ENCODE measurements around the gene C2orf68.
"Not testable (repeated sequence)": the region's sequence is repeated elsewhere in the genome, so short reads cannot be mapped to it uniquely, and the experiment has no call there.

Gene C2orf68

DNA sequence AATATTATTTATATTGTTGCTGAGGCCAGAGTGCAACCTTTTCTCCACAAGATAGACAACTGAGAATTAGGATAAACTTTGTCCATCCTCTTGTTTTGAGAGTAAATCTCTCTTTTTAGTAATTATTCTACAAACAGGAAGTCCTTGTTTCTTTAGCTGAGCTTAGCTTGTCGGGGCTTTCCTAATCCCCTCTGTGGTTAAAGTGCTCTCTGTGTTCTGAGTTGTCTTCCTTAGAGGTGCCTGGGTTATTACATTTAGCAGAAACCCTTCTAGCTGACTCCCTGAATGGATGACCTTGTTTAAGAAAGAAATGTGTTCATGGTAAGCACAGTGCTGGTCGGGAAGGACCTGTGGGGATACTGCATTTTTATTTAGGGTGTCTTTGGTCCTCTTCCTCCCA lies 16.8 kb upstream of the C2orf68 start:
- no peak for DNase-seq

DNA sequence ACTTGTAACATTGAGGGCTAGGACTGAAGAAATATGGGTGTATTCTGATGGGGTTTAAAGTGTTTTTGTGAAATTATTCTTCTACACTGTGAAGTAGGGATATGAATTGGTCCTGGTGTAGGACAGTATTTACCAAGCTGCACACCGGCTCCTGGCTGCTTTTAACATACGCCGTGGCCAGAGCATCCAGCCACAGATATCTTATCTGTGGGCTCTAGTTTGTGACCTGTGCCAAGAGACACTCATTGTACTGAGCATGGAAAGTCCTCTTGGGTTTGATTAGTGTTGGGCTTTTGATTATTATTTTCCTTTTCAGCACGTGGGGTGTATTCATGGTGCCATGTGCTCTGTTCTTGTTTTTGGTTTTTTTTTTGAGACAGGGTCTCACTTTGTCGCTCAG lies 12.1 kb upstream of the C2orf68 start:
- DNase-seq = no peak

DNA sequence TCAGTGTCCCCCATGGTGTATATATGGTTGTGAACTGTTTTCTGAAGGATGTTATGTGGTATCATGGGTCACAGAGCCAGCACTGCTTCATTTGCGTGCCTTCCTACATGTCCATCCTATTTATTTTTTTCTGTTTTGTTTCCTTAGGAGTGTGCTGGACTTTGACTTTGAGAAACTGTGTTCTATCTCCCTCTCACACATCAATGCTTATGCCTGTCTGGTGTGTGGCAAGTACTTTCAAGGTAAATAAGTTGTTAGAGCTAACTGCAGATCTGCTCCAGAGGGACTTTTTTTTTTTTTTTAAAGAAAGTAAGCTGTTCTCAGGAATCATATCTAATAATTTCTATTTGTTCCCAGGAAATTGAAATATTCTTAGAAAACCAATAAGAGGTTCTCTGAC lies 9.5 kb upstream of the C2orf68 start:
- DNase-seq = no peak

- no peak for DNase-seq
Observed at GRCh38 chr2:85619617-85620016, 7.8 kb upstream of the C2orf68 start.

- not testable (repeated sequence) for DNase-seq
Observed at GRCh38 chr2:85617723-85618122, 5.9 kb upstream of the C2orf68 start.

GRCh38 chr2:85615413-85615728 lies 3.5 kb upstream of the C2orf68 start:
- DNase-seq = no peak

DNA sequence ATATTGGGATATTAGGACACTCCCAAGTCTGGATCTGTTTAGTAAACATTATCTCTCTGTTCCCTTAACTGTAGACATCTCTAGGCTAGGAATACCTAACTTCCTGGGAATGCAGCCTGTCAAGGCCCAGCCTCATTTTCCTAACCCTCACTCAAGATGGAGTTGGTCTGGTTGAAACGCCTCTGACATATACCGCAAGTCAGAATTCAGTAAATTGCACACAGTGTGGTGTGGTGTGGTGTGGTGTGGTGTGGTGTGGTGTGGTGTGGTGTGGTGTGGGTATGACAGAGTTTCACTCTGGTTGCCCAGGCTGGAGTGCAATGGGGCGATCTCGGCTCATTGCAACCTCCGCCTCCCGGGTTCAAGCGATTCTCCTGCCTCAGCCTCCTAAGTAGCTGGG lies 2.9 kb upstream of the C2orf68 start:
- DNase-seq = not testable (repeated sequence)

DNA sequence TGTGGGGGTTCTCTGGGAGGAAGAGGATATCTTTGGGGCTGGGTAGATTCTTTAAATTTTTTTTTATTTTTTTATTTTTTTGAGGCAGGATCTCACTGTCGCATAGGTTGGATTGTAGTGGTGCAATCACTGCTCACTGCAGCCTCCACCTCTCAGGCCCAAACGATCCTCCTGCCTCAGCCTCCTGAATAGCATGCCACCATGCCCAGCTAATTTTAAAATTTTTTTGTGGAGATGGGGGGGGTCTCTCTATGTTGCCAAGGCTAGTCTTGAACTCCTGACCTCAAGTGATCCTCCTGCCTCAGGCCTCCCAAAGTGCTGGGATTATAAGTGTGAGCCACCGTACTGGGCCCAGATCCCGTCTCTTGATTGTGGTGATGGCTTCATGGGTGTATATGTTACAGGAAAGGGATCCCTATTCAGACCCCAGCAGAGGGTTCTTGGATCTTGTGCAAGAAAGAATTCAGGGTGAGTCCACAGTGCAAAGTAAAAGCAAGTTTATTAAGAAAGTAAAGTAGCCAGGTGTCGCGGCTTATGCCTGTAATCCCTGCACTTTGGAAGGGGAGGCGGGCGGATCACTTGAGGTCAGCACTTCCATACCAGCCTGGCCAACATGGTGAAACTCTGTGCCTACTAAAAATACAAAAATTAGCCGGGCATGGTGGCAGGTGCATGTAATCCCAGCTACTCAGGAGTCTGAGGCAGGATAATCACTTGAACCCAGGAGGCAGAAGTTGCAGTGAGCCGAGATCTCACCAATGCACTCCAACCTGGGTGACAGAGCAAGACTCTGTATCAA lies 2.0 kb upstream of the C2orf68 start:
- no peak for DNase-seq

GRCh38 chr2:85611217-85611704 lies 605 bp downstream of the C2orf68 start:
- DNase-seq = no peak

DNA sequence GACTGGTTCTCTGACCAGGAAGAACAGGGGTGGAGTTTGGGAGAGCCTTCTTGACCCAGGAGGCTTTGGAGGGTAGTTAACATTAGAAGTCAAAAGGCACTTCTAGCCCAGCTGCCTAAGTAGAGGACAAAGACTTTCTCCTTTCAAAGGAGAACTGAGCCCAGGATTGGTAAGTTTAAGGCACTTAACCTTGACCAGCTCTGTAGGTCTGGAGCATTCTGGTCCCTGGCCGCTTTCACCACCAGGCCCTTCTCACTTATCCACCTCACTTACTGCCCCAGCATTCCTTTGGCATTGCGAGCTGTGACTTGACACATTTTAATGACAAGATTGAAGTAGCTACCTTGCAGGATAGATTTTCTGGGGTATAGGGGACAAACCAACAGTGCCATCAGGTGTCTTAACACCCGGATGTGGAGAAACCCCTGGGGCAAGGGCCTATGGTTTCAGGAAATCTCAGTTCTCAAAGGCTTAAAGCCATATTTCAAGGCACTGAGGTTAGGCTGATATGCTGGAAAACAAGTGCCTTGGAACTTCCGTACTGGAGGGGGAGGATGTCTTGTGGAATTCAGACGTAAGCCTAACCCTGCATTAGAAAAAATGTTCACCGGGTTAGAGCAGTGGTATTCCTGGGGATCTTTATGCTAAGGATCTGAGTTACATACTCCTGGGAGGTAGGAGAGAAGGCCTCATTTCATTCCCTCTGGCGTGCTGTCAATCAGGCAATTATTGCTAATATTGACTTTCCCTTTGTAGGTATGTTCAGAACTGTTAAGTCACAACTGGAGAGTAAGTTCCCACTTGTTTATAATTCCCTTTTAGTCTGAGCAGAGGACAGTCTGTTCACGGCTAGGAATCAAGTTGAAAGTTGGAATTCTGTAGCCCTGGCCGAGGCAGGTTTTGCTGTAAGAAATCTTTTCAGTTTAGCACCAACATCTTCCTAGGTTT lies 4.3 kb downstream of the C2orf68 start:
- DNase-seq = no peak

DNA sequence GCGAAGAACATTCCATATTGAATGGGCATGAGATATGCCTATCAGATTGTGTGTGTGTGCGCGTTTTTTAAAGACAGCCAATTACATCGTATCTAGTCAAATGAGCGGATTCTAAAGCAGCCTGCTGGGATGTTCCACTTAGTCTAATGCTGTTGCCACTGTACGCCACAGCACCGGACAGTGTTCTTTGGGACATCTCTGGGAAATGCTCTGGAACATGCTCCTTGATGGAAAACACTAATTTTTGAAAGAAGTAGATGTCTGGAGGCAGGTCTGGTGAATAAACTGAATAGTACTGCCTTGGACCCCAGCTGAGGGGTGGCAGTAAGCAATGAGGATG lies 5.8 kb downstream of the C2orf68 start:
- DNase-seq = no peak

- DNase-seq = no peak
Observed at GRCh38 chr2:85605406-85606115, 6.3 kb downstream of the C2orf68 start.

DNA sequence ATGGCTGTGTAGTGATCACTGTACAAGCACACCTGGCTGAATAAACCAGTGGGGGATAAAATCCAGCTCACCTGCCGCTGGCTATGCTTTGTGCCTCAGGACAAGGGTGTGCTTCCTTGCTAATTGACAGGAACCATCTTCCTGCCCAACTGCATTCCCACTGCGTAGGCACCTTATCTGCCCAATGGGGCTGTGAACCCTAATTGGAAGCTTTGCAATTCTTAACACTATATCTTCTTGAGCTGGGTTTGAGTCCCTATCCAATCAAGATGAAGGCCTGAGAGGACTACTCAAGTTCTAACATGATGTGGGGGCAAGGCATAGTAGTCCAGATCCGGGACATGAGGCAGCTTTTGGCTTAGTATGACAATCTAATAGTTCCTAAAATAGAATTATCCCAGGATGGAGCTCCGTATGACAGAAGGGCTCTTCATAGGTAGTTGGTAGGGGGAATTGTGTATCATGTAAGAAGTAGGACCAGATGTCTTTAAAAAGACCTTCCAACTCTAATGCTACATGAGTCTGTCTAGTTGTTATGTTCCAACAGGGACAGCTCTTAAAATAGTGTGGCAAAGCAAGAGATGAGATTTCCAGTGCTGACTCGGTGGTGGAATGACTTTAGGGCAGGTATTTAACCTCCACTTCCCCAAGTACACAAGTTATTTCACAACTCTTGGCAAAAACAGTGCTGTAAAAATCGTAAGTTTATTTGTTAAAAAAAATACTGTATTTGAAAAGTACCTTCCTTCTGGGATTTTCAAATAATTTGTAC lies 7.1 kb downstream of the C2orf68 start:
- DNase-seq = no peak

DNA sequence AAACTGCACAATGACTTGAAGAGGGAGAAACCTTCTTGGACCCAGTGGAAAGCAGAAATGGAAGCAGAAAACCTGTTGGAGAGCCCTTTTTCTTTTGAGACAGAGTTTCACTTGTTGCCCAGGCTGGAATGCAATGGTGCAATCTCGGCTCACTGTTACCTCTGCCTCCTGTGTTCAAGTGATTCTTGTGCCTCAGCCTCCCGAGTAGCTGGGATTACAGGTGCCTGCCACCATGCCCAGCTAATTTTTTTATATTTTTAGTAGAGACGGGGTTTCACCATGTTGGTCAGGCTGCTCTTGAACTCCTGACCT lies 7.8 kb downstream of the C2orf68 start:
- DNase-seq = not testable (repeated sequence)

DNA sequence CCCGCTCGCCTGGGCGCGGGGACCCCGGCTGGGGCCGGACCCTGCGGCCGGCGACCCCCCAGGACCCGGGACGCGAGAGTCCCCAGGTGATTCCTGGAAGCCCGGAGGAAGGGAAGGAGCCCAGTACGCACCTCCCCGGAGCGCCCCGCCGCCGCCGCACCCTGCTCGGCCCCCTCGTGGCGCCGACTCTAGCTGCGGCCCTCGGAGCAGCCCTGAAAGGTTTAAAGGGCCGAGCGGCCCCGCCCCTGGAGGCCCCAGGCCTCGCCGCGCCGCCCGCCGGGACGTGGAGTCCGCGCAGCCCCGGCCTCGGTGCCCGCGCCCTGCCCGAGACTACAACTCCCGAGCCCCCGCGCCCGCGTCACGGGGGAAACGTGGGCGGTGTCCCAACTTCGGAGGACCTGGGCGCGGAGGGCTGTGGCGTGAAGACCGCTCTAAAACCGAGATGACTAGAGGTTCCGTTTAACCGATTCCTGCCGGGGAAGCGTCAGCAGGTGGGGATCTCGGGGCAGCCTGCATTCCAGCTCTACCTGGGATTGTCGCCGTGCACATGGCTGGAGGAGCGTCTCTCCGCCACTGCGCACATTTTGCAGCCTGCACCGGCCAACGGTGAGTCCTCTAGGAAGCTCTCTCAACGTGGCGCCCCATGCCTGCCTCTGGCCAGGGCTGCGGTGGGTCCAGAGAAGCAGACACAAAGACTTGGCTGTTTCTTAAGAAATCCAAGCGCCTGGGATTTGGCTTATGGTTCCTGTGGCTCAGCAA lies 9.2 kb downstream of the C2orf68 start, which contains the start of gene TMEM150A:
TSS of gene TMEM150A (minus strand) at position 223 of the 759 bp plus-strand sequence. CDS start 750 bp downstream, outside the sequence.
- DNase-seq = peak; percentile 81 to 94

DNA sequence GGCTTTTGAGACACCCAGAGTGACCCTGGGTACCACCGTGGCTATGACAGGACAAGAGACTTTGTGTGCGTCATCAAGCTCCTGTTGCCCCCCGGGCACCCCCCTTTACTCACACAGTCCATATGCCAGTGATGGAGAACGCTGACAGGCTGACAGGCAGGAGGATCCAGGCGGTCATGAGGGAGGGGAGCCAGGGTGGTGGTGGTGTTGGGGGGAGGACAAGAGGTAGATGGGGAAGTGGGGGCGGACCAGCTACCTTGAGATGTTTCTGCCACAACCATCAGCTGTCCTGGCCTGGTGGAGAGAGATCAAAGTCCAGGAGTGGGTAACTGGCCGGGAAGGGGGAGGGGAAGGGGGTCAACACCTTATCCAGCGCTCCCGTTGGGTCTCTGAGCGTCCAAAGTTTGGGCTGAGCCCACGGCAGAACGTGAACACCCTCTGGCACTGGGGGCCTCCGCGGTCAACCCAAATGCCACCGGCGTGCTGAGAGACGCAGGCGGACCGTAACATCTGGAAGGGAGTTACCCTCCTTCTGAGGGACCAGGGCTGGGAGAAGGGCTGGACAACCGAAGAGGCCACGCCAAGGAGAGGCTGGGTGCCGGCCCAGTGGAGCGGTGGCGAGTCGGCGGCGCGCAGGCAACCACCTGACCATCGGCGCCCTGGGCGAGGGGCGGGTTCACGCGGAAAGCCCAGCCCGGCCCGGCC lies 9.9 kb downstream of the C2orf68 start:
- peak in 1 of 2 experiments; percentile 57 for DNase-seq

DNA sequence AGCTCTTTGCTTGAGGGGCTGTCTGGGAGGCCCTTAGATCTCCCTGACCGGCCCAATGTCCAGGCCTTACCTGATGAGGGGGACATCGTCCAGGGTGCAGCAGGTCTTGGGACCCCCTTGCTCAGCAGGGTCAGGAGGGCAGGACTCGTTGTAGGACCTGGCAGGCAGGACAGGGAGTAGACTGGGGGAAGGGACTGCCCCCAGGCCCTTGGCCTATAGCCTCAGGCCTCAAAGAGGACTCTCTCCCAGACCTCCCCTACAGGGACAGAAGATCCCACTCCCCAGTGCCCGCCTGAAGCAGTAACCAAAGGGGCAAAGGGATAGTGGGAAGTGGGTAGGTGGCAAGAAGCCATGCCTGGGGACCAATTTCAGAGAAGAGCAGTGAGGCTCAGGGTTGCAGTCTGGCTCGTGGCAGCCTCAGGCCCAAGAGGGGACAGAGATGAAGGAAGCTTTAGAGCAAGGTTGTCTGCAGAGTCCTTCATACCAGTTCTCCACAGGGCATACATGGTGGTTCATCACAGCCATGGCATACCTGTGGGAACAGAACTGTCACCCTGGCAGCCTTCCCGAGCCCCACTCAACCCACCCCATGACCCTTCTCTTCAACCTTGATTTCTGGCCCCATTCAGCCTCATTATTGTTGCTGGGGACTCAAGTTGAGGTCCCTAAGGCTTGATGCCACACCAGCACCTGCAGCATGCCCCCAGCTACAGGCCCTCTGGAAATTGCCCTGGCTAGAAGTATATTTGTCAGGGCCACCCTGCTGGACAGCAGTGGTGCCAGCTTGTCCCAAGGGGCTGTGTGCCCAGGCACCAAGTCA lies 10.7 kb downstream of the C2orf68 start:
- DNase-seq = no peak

- no peak for DNase-seq
Observed at GRCh38 chr2:85600235-85600575, 11.7 kb downstream of the C2orf68 start.

DNA sequence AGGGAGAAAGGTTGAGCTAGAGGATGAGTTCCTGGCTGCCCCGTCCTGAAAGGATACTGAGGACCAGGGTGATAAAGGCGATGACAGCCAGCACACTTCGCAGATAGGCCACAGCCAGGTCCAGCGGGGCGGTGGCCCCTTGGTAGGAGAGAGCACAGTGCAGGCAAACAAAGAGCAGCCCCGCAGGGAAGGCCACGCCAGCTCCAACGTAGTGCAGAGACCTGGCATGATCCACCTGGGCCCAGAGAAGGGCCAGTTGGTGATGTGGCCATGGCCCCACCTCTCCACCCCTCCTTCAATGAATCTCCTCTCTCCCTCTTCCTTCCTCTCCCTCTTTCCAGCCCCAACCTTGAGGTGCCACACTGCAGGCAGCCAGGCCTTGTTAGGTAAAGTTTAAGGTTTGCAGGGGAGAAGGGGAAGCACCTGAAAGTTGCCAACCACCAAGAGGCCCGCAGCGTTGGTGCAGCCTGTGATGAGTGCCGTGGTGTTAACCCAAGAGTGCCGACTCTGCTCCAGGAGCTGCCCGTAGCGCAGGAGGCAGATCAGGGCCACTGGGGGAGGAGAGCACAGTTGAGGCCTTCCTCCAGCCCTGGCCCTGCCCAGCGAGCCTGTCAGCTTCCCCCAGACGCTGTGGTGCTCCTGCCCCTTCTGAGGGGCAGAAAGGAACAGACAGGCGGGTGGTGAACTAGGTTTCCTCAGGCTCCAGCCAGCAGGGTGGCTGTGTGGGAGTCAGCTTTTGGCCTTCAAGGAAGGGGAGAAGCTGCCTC lies 12.2 kb downstream of the C2orf68 start:
- DNase-seq = no peak
